Skeletal muscle cell (primary cell): ENCODE data around the gene MGAT5B.

Experiments
- DNase-seq: peaks from one replicate; pipeline ENCODE4 v3.0.0-alpha.2; 2010; ENCODE audit warnings: low read depth
- H3K4me3 ChIP-seq: 2 replicates; pipeline ENCODE4 v1.5.1; 2011; ENCODE audit warnings: low read depth, mild to moderate bottlenecking, control low read depth, low read length, moderate library complexity

The MGAT5B gene

DNA sequence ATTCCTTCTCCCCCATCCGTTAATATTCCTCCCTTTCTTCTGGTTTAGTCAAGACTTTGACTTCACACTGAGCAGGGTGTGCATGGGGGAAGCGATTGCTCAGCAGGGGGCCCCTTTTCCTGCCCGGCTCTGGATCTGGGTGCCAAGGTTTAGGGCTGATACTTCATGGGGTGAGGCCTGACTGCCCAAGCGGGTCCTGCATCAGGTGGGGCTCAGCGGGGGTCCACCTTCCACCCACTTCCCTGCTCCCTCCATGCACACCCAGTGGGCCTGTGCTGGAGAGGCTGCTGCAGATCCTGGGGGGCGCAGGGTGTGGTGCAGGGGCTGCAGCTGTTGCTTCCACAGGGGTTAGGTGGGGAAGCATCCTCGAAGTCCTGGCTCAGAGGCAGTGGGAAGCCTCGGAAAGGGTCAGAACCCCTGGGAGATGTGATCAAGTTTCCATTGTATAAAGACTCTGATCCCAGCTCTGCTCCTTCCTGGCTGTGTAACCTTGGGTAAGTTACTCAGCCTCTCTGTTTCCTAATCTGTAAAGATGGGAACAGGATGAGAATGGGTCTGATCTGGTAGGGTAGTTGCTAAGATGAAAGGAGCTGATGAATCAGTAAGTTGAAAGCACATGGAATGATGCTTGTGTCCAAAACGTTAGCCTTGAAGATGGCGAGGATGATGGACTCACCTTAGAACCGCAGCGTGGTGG is 53.3 kb downstream of the MGAT5B start:
- DNase-seq: no peak
- H3K4me3 ChIP-seq: no peak overlapping the region

DNA sequence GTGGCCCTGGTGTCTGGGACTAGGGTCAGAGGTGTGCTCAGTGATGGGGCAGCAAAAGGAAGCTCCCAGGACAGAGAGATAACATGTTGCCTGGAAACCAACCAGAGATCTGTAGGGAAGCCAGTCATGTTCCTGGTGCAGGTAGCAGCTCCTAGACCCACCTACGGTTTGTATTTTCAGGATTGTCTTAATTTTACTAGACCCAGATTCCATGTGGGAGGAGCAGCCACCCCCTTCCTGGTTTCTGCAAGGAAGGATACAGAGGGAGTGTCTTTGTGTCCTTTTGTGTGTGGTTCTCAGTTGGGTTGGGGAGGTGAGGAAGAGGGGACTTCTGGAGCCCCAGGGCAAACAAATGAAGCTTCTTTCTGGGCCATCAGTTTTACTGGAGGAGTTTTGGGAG is 53.9 kb downstream of the MGAT5B start:
- no peak for DNase-seq
- H3K4me3 ChIP-seq: no peak overlapping the region

DNA sequence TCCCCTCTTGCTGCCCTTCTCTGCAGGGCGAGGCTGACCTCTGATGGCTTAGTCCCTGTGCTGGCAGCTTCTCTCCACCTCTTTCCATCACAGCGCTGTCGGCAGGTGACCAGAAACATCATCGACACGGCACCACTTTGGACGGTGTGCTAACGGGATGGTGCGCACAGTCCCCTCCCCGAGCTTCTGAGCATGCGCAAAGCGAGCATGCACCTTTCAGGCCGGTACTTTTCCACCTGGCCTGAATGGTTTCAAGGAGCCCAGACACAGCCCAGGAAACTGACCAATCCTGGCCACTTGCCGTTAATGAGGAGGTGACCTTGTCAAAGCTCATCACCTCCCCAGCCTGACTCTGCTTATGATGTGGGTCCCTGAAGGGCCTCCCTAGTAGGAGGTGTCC is 54.8 kb downstream of the MGAT5B start:
- H3K4me3 ChIP-seq: no peak overlapping the region
- DNase-seq: no peak

DNA sequence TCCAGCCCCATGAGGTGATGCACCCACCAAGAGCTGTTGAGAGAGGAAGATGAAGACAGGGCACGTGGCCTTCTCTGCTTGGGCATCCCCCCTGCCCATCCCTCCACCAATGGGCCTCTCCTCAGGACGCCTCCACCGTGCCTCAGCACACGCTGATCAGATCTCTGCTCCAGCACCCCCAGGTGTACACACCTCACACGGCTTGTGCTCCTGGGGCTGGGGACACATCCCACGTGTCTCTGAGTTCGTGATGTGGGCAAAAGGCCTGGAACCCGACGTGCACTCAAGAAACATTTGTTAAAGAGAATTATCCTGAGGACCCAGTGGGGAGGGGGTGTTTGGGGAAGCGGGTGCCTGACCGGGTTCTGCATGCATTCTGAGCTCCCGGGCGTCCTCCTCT is 55.3 kb downstream of the MGAT5B start:
- no peak overlapping the region for H3K4me3 ChIP-seq
- DNase-seq: no peak

- DNase-seq: no peak
- H3K4me3 ChIP-seq: no peak overlapping the region
Measured at GRCh38 chr17:76924345-76925342, 56.4 kb downstream of the MGAT5B start.

- DNase-seq: no peak
- no peak overlapping the region for H3K4me3 ChIP-seq
Measured at GRCh38 chr17:76925441-76925891, 57.3 kb downstream of the MGAT5B start.

DNA sequence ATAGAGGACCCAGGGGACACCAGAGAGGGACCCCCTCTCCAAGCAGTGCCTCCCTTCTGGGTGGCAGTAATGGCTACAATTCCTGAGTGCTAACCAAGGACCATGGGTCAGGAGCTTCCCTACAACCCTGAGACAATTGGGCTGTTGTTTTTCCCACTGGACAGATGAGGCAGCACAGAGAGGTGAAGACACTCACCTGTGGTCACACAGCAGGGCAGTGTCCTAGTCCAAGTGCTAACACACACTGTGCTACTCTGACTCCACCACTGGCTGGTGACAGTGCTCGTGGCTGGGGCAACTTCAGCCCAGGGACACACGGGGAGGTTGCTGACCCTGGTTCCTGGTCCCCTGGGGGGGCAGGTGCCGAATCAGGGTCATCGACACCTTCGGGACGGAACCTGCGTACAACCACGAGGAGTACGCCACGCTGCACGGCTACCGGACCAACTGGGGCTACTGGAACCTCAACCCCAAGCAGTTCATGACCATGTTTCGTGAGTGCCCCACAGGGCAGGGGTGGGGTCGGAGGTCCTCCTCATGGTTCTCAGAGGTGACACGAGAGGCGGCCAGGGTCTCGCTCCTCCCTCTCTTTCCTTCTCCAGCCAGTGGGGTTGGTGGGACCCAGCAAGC is 58.1 kb downstream of the MGAT5B start:
- no peak for DNase-seq
- no peak overlapping the region for H3K4me3 ChIP-seq

- H3K4me3 ChIP-seq: no peak overlapping the region
- DNase-seq: no peak
Measured at GRCh38 chr17:76927577-76927976, 59.4 kb downstream of the MGAT5B start.

GRCh38 chr17:76927982-76928381 is 59.8 kb downstream of the MGAT5B start:
- no peak for DNase-seq

GRCh38 chr17:76929148-76929547 is 60.9 kb downstream of the MGAT5B start:
- H3K4me3 ChIP-seq: no peak overlapping the region
- DNase-seq: no peak

More at GRCh38 chr17:76927982-76928381, 59.8 kb downstream of the MGAT5B start:
- H3K4me3 ChIP-seq: no peak overlapping the region

DNA sequence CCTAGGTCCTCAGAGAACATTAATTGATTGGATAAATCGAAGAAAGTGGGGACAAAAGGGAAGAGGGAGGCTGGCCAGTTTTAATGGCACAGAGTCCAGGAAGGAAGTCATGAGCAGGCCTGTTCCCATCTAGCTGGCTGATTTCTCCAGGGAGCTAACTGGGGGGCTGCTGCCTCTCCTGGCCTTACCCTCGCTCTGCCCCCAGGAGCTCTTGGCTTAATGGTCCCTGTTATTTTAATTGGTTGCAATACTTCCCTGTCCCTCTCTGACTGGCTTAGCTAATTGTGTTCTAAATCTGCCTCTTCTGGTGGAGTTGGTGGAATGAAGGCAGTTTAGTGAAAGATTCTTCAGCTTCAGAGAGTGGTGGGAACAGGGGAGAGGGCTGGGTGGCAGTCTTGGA is 61.4 kb downstream of the MGAT5B start:
- no peak overlapping the region for H3K4me3 ChIP-seq
- DNase-seq: no peak

DNA sequence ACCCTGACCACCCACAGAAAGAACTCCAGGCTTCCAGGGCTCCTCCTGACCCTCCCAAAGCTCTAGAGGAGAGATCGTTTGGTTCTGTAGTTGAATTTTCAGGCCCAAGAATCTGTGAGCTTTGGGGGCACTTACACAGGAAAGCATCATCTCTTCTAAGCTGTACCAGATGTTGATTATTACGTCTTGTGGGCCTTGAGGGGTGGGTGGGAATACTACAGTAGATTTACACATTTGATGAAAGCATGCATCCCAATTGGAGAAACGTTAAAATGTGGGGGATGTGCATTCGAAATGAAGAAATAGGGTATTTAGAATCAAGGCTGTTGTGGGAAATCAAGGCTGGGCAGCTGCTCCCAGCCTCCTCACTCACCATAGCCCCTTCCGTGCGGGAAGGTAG is 61.9 kb downstream of the MGAT5B start:
- no peak for DNase-seq
- no peak overlapping the region for H3K4me3 ChIP-seq

DNA sequence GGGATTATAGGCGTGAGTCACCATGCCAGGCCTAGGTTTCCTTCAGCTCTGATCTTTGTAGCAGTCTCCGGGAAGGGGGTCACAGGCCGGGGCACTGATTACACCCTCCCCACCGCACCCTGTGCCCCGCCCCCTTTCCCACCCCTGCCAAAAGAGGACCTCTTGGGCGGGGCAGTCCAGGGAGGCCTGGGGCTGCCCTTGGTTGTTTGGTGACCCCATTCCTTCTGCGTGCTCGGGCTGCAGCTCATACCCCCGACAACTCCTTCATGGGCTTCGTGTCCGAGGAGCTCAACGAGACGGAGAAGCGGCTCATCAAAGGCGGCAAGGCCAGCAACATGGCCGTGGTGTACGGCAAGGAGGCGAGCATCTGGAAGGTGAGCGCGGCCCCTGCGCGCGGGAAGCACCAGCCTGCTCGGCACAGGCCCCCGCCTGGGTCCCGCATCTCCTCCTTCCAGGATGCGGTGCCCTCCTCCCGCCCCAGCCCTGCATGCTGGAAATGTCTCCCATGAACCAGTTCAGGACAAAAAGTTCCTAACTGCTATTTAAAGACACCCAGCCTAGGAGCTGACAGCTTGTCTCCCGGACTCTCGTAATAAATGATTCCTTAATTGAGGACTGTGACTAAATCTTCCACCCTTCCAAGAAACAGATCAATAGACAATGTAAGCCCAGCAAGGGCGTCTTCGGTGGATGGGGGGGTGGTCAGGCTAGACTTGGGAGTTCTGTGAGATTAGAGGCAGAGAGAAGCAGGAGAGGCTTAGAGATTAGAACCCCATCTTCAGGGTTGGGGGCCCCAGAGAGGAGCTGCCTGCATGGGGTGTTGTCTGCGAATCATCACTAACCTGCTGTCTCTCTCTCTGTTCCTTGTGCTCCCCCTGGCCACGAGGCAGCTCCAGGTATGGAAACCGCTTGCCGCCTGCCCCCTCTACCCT is 64.5 kb downstream of the MGAT5B start:
- DNase-seq: no peak
- no peak overlapping the region for H3K4me3 ChIP-seq

DNA sequence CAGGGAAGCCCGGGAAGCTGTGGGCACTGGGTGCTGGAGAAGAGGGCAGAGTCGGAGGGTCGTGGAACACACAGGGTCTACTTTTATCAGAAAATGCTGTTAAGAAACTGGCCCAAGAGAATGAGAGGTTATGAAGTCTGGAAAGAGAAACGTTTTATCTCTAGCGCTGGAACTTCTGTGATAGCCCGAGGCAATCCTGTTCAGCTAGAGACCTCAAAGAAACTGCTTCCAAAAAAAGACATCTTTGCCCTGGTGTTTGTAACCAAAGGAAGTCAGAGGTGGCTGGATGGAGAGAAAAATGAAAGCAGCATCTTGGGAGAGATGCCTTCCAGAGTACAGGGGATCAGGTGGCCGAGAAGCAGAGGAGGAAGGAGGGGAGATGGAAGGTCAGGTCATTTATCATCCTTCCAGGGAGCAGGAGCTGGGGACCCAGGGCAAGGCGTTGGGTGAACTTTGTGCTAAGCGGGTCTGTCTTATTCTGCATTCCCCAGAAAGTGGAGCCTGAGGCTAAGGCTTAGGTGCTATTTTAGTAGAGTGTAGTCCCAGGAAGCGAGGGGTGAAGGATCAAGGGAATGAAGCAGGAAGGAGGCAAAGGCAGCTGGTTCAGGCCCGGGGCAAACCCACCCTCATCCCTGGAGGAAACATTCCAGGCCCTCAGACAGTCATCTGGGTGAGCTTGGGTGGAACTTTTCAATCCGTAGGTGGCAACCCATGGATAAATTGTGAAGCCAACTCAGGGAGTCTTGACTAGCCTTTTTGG is 66.5 kb downstream of the MGAT5B start:
- H3K4me3 ChIP-seq: no peak overlapping the region

DNA sequence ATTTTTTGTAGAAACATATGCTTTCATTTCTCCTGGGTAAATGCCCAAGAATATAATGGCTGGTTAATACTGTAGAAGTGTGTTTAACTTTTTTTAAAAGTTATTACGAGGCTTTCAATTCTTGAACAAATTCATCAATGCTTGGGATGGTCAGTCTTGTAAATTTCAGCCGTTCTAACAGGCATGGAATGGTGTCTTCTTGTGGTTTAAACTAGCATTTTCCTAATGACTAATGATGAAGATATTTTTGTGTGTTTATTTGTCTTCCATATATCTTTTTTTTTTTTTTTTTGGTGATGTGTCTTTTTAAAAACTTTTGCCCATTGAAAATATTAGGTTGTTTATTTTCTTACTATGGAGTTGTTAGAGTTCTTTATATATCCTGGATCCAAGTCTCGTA is 67.1 kb downstream of the MGAT5B start:
- DNase-seq: no peak
- H3K4me3 ChIP-seq: no peak overlapping the region

More for the DNA sequence above, 66.5 kb downstream of the MGAT5B start:
- DNase-seq: no peak

DNA sequence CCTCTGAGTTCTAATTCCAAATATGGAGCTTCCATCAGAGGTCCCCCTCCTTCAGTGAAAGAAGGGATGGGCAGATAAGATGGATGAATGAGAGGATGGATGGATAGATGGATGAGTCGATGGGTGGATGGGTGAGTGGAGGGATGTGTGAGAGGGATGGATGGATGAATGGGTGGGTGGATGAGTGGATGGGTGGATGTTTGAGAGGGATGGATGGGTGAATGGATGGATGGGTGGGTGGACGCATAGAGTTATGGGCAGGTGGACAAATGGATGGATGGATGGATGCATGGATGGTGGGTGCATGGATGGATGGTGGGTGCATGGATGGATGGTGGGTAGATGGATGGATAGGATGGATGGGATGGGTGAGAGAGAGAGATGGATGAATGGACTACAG is 69.0 kb downstream of the MGAT5B start:
- no peak for DNase-seq
- no peak overlapping the region for H3K4me3 ChIP-seq

GRCh38 chr17:76938009-76938408 is 69.8 kb downstream of the MGAT5B start:
- DNase-seq: no peak
- H3K4me3 ChIP-seq: no peak overlapping the region

GRCh38 chr17:76940295-76940694 is 72.1 kb downstream of the MGAT5B start:
- no peak for DNase-seq
- H3K4me3 ChIP-seq: no peak overlapping the region
